PFSK-1 (cell line): Measurements from ENCODE around the gene GPD2.

Source experiments
- FOXP2 ChIP-seq: optimal IDR thresholded peaks from 2 replicates; pipeline ENCODE3; 2011; ENCODE audit warnings: borderline replicate concordance, control low read depth, inconsistent platforms; ENCODE audit not compliant: insufficient read depth; ENCODE audit errors: extremely low read length, extremely low read depth
- POLR2AphosphoS5 ChIP-seq: IDR thresholded peaks from 2 replicates; pipeline ENCODE4 v1.6.1; 2012; ENCODE audit warnings: low read depth, mild to moderate bottlenecking, control low read depth, low read length, moderate library complexity
- REST ChIP-seq, 2 experiments: IDR thresholded peaks; 2 replicates each; pipeline versions ENCODE4 v1.6.1 to v1.8.0; 2011 to 2012; ENCODE audit warnings: low read depth in 2 of 2, low read length in 2 of 2, control low read depth in 1 of 2, inconsistent platforms in 1 of 2, mild to moderate bottlenecking in 1 of 2, moderate library complexity in 1 of 2; ENCODE audit not compliant: insufficient read depth in 1 of 2
- SIN3A ChIP-seq: IDR thresholded peaks from 2 replicates; pipeline ENCODE4 v1.6.1; 2012; ENCODE audit warnings: mild to moderate bottlenecking, low read length, moderate library complexity, borderline replicate concordance; ENCODE audit not compliant: insufficient read depth
- TAF1 ChIP-seq: IDR thresholded peaks from 2 replicates; pipeline ENCODE4 v1.6.1; 2012; ENCODE audit warnings: low read length, control low read depth, borderline replicate concordance; ENCODE audit not compliant: insufficient read depth

GPD2 gene

GRCh38 chr2:156581280-156581679 lies 145.1 kb downstream of the GPD2 start:
- TF ChIP-seq SIN3A (no peak), REST (IDR thresholded peaks at IDR 0.05; ENCODE audit: insufficient read depth in 1 of 2, low read depth in 2 of 2, low read length in 2 of 2) (no peak), TAF1 (no peak), FOXP2 (no peak), POLR2AphosphoS5 (no peak)

GRCh38 chr2:156585457-156585856 lies 149.3 kb downstream of the GPD2 start:
- TF ChIP-seq FOXP2 (no peak), SIN3A (no peak)

DNA sequence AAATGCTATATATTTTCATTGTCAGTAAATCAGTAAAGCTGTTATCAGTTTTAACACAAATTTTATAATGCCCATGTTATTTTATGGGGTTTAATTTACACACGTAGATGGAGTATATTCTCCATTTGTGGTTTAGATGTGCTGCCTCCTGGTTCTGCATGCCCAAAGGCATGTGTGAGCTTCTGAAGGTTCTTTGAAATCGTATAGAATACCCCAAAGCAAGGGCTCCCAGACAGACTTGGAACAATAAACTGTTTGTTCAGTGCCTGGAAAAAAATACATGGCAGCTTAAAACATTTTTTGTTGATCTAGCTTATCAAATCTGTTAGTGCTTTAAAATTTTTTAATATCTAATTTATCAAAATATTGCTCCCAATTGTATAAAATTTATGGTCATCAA lies 150.4 kb downstream of the GPD2 start:
- no peak for TF ChIP-seq REST (IDR thresholded peaks at IDR 0.05; ENCODE audit: insufficient read depth in 1 of 2, low read depth in 2 of 2, low read length in 2 of 2)
- TF ChIP-seq TAF1 = no peak
- no peak for TF ChIP-seq FOXP2
- no peak for TF ChIP-seq SIN3A
- no peak for TF ChIP-seq POLR2AphosphoS5

DNA sequence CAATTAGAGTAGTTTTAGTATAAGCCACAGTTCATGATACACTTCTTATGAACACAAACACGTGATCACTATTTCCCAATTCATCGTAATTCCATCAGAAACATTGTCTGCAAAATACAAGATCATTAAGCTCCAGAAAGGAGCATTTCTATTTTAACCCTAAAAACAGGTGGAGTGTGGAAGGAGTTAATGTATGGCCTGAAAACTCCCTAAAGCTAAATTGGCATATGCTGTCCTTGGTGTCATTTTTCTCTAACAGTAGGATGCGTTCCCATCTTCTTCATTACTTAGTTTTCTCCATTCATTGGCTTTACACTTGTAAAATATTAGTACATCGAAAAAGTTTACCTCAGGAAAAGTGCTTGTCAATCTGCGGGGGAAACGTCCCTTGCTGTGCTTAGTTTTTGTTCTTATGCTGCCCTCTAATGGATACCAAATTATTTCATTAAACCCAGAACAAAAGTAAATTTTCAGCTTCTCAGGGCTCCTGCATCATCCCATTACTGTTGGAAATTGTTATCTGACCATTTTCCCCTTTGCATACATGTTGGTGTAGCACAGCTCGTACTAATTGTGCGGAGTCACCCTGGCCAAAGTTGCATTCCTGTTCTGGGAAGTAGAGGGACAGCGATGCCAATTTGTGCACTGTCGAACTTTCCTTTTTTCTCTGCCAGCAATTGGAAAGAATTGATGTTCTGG lies 153.4 kb downstream of the GPD2 start:
- TF ChIP-seq FOXP2 (no peak), REST (IDR thresholded peaks at IDR 0.05; ENCODE audit: insufficient read depth in 1 of 2, low read depth in 2 of 2, low read length in 2 of 2) (no peak), POLR2AphosphoS5 (no peak), SIN3A (no peak), TAF1 (no peak)

DNA sequence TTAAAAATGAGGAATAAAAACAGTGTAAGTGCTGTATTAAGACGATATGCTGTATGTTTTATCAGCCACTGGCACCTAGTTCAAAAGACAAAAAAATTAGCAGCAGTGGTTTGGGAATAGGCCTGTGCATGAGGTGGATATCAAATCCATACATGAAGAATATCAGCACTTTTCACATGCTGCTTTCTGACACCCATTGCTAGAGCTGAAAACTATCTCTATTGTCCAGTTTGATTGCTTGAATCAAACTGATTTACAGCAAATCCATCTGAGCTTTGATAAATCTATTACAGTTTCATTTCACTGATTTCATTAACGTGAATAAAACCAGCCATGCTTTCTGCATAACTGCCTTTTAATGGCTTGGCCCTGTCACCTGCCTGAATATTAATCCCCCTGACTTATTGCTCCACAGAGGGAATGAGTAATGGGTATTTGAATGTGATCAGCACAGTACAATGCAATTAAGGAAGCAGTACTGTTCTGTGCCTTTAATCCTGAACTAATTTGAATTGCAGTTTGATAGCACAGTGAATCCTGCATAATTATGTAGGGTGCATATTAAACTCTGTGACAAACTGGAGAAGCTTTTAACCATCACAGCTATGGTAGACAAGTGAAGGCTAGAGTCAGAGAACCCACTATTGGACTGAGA lies 154.0 kb downstream of the GPD2 start:
- no peak for TF ChIP-seq SIN3A
- TF ChIP-seq POLR2AphosphoS5 = no peak
- no peak for TF ChIP-seq TAF1
- no peak for TF ChIP-seq REST (IDR thresholded peaks at IDR 0.05; ENCODE audit: insufficient read depth in 1 of 2, low read depth in 2 of 2, low read length in 2 of 2)
- TF ChIP-seq FOXP2 = no peak
